HK-2 (cell line): ENCODE data around the gene DQX1.

Experiments used
- DNase-seq: peaks from one replicate; pipeline ENCODE4 v3.0.0-alpha.2; 2018; ENCODE audit not compliant: unreplicated experiment

Gene DQX1

DNA sequence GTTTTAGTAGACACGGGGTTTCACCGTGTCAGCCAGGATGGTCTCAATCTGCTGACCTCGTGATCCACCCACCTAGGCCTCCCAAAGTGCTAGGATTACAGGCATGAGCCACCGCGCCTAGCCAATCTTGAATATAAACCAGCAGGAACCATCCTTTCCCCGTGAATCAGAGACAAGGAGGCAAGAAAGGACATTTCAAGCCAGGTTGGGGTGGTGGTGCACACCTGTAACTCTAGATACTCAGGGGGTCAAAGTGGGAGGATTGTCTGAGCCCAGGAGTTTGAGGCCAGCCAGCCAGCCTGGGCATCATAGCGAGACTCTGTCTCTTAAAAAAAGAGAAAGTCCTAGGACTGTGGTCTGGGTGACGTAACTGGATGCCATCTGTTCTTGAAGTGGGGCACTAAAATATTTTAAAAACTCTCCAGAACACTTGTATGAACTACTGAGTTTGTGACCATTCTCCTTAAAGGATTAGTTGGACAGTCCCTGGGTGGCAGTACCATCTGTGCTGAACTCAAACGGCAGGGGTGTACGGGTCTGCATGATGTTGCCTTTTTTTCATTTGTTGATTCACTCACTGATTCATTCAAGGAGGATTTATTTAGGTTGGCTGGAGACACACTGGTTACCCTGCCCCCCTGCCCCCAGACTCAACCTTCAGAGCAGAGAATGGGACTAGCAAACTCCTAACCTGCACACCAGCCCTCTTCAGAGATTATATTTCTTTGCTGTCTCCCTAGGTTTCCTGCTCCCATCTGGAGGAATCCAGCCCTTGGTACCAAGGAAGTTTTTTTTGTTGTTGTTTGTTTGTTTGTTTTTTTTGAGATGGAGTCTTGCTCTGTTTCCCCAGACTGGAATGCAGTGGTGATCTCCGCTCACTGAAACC, 14.7 kb downstream of the DQX1 start:
- no peak for DNase-seq

DNA sequence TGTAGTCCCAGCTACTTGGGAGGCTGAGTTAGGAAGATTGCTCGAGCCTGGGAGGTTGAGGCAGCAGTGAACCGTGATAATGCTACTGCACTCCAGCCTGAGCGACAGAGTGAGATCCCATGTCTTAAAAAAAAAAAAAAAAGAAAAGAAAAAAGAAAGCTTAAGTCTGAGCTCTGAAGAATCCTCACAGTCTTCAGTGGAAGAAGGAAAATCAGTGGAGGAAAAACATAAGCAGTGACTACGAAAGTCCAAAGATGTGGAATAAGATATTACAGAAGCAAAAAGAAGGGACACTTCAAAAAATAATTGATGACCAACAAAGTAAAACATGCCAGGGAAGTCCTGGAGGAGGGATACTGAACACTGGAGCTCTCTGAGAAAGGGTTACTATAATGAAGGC, 15.8 kb downstream of the DQX1 start:
- DNase-seq, result no peak

GRCh38 chr2:74507926-74508520, 18.0 kb downstream of the DQX1 start:
- DNase-seq, result peak; percentile 59

- DNase-seq, result peak; percentile 96
Observed at GRCh38 chr2:74507145-74507925, 18.7 kb downstream of the DQX1 start, which contains the start of gene PCGF1. Gene PCGF1 (minus strand): TSS chr2:74507695. CDS start chr2:74507668, 27 bp downstream.

GRCh38 chr2:74505448-74506246, 20.4 kb downstream of the DQX1 start:
- DNase-seq, result no peak

DNA sequence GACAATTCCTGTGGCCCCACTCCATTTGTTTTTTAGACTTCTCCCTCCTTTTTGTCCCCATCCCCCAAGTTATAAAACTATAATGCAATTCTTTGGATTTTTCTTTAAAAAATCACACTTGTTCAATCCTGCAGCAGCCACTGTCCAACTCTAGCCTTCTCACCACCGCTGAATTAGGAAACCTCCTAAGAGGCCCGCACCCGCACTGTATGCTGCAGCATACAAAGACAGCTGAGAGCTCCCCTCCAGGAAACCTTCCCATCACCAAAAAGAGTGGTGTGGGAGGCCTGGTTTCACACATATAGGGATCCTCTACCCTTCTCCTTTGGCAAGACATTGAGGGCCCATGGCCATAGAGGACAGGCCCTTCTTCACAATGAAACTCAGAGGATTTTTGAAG, 21.4 kb downstream of the DQX1 start:
- no peak for DNase-seq

GRCh38 chr2:74503506-74504475, 22.2 kb downstream of the DQX1 start:
- DNase-seq, result no peak

- DNase-seq, result peak; percentile 87
Observed at GRCh38 chr2:74502720-74503505, 23.1 kb downstream of the DQX1 start.

DNA sequence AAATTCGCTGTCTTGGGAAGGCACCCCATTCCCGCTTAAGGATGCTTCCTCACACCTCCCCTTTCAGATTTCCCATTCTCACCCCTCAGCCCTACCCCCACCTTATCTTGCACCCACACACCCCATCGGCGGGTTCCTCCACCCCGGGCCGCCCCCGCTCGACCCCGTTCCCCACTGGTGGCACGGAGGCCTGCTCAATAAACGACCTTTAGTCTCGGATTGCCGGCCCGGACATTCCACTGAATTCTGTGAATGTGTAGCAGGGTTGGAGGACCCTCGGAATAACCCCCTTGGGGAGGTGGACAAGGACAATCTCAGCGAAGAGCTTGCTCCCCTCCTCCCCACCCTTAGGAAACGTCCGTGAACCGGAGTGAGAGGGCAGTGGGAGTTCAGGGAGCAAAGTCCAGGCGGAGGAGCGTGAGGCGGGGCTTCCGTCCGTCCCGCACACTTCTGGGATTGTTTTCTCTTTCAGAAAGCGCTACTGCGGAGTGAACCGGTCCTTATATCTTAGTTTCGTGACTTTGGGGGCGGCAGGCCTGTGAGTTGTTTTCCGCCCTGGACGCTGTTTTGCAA, 23.8 kb downstream of the DQX1 start:
- no peak for DNase-seq

DNA sequence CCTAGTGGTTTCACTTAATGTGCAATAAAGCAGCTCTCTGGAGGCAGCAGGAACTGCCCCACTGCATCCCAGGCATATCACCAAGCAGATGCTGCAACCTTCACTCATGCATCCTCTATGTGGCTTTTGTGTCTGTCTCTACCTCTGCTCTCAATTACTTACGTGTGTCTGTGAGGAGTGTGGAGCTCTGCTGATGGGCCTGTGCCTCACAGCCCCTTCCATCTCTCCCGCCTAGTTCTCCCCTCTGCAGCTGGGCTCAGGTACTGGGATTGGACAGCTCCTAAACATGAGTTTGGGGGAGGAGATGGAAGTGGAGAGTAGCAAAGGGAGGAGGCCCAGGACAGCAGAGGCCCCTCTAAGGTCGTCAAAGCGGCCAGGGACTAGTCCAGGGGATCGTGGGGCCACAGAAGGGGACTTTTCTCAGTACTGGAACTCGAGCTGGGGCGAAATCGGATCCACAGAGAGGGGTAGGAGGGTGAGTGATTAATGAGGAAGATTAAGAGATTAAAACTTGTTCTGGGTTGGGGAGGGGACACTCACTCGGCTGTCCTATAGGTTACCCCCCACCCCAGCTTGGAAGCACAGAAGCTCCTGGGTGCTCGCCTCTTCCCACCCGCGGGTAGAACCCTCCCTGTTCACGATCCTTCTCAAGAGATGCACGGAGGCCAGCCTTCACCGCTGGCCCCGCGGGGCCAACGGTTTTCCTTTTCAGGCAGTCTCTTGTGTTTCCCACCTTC, 24.5 kb downstream of the DQX1 start:
- no peak for DNase-seq

DNA sequence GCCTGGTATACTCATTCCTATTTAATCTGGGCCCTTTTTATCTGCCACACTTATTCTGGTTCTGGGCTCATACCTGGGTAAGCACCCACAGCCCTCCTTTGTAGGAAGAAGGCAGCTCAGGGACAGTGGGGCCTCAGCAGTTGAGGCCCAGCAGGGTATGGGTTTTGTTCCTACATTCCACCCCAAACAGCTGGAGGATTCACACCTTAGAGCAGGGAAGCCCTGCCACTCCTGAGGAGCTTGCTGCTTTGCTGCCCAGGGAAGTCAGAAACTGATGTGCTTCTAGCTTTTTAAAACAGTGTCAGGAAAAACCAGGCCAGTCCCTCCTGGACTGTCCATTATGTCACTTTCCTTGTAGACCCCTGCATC, 25.5 kb downstream of the DQX1 start:
- no peak for DNase-seq

- DNase-seq, result no peak
Observed at GRCh38 chr2:74499940-74500577, 26.0 kb downstream of the DQX1 start.

- no peak for DNase-seq
Observed at GRCh38 chr2:74499267-74499939, 26.6 kb downstream of the DQX1 start, which contains the start of gene LBX2. Gene LBX2 (minus strand): TSS chr2:74499603. CDS start chr2:74499537, 66 bp downstream.

DNA sequence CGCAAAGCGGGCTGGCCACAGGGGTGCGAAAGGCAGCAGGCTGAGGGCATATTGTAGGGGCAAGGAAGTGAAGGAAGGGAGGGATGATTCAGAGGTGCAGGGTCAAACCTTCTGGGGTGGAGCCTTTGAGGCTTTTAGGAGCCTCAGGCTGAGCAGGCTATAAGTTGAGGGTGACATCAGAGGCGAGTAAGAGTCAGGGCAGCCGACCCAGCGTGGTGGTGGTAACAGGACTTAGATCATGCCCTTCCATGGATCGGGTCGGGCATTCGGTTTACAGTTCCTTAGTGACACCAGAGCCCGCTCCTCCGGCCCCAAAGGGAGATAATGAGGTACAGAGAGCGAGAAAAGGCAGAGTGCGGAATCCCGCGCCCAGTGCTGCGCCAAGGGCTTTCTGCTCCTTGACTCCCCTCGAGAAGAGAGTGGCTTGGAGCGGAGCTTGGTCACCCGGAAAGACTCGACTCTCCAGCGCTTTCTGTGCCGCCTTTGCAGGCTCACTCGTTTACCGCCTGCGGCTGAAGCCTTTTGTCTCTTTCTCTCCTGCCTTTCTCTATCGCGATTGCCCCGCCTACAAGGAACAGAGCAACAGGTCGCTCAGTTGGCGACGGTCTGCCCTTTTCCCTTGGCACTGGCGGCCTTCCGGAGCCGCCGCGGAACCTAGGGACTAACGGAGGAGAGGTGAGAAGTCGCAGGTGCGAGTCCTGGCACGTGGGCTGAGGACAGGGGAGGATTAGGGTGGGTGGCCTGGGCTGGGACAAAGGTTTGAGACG, 27.3 kb downstream of the DQX1 start:
- DNase-seq, result peak; percentile 23

DNA sequence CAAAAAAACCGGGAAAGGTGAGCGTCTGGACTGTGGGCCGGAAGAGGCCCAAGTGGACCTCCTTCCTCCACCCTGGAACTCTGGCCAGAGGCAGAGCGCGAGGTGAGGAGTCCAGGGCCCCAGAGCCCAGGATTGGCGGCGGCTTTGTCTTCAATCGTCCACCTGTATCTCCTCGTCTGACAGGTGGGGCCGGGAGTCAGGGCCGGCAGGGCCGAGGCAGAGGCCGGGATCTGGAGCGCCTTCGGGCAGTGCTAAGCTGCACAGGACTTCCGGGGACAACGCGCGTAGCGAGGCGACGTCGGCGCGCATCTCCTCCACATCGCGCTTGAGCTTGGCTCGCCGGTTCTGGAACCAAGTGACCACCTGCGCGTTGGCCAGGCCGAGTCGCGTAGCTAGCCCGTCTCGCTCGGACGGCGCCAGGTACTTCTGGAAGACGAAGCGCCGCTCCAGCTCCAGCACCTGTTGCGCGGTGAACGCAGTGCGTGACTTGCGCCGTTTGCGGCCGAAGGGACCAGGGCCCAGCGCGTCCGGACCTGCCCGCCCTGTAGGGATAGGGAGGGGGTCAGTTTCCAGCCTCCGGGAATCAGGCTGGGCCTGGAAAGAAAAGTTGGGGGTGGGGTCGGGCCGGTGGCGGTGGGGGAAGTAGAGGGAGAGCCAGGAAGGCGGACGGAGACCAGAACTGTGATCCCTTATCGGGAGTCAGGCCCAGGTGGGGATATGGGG, 28.1 kb downstream of the DQX1 start:
- DNase-seq, result no peak
